MV-4-11 (cell line): Measurements from ENCODE around the gene RPS15.
"Not testable (repeated sequence)": the region's sequence is repeated elsewhere in the genome, so short reads cannot be mapped to it uniquely, and the experiment has no call there.

Source experiments
- DNase-seq: peaks from one replicate; lab custom pipeline; 2025; lab: John Stamatoyannopoulos, UW

The RPS15 gene

DNA sequence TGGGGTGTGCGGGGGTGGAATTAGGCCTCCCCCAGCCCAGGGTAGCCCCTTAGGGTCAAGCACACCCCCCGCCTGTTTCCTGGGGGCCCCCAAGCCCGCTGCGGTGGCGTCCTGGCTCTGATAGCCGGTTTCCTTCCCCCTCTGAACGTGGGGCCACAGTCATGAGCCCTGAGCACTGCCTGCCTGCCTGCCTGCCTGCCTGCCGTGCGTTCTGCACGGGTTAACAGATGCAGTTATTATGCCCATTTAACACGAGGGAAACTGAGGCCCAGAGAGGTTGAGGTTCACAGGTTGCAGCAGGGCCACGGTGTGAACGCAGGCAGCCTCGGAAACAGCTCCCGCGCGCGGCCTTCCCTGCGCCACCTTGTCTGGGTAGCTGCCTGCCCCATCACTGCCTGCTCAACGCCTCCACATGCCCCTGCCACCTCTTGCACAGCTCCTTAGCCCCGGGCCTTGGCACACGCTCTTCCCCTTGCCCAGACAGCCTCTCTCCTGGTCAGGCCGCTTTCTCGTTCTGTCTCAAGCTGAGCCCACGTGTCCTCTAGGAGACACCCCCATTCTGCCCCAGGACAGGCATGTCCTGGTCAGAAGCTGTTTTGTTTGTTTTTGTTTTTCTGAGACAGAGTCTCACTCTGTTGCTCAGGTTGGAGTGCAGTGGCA lies 35.7 kb upstream of the RPS15 start:
- DNase-seq = no peak

DNA sequence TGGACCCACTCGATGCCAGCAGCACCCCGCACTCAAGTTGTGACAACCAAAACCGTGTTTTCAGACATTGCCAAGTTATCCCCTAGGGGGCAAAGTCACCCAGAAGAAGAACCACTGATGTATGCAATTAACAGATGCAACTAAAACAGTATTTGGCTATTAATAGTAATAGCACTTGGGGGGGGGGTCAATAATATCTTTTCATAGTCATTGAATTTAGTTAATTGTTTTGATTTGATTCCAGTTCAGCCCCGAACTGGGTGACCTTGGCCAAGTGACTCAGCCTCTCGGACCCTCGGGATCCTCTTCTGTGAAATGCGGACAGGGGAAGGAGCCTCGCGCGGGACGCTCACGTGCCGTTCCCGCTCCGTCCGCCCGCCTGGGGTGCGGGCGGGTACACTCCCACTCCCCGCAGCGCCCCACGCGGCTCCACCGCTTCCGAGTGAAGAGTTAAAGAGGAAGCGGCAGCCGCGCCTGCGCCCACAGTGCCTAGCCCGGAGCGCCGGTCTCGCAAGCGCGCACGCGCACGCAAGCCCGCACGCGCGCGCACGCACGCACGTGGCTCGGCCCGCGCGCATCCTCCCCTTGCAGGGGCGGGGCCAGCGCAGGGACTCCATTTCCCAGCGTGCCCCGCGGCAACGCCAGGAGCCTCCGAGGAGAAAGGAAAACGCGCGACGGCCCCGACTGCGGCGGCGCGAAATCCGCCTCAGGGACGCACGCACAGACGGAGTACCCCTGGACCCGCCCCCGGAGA lies 31.2 kb upstream of the RPS15 start:
- peak; percentile 99 for DNase-seq

DNA sequence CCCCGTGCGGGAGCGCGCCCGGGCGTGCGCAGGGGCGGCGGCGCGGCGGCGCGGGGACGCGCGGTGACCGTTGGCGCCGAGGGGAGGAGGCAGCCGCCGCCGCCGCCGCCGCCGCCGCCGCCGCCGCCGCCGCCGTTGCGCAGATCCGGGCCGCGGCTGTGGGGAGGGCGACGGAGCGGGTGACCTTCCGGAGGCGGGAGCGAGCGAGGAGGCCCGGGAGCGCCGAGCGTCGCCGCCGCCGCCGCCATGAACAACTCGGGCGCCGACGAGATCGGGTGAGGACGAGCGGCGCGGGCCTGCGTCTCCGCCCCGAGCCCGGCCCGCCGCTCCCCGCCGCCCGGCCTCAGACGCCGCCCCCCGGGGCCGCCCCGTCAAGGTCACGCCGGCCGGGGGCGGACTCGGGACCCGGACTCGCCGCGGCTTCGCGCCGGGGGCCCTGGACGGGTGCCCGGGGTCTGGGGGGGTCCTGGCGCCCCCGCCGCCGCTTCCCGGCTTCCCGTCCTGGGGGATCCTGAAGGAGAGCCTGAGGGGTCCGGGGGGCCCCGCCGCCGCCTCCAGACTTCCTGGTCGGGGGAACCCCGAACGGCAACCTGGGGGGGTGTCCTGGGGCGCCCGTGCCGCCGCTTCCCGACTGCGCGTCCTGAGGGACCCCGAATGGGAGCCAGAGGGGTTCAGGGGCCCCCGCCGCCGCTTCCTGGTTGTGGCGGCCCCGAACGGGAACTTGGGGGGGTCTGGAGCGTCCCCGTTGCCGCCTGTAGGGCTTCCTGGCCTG lies 30.5 kb upstream of the RPS15 start, which contains the start of gene DAZAP1:
DAZAP1 (plus strand) TSS at position 59 of the 772 bp plus-strand sequence; CDS start at position 247, 188 bp downstream.
- DNase-seq = no peak

DNA sequence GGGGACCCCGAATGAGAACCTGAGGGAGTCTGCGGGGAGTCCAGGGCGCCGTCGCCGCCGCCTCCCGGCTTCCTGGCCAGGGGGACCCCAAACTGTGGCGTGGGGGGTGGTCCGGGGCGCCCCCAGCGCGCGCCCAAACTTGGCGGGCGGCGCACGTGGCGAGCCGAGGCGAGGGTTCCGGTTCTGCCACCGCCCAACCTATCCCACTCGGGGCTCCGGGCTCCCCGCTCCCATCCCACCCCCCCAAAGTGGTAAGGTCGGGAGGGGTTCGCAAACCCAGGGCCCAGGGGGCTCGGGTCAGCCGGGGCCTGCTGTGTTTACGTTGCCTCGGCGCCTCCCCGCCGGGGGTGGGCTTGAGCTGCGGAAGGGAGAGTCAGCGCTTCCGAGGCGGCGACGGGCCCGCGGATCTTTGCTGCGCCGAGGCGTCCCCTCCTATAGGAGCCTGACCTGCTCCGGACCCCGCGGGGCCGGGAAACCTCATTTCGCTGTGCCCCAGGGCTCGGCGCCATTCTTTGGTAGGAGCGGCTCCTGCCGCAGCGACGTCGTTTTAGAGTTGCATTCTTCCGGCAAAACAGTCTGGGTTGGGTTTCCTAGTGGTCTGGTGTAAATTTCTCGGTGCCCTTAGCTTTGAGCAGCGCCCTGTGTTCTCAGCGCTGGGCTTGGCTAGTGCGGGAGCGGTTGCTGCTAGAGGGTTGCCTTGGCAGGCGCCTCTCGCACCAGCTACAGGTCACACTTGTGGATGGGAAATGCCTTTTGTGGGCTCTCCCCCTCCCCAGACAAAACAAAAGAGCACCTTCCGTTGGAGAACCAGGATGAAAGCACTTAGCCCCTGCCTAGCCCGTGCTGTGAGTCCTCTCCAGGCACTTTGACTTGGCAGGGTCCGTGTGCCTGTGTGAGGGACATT lies 29.6 kb upstream of the RPS15 start:
- no peak for DNase-seq

DNA sequence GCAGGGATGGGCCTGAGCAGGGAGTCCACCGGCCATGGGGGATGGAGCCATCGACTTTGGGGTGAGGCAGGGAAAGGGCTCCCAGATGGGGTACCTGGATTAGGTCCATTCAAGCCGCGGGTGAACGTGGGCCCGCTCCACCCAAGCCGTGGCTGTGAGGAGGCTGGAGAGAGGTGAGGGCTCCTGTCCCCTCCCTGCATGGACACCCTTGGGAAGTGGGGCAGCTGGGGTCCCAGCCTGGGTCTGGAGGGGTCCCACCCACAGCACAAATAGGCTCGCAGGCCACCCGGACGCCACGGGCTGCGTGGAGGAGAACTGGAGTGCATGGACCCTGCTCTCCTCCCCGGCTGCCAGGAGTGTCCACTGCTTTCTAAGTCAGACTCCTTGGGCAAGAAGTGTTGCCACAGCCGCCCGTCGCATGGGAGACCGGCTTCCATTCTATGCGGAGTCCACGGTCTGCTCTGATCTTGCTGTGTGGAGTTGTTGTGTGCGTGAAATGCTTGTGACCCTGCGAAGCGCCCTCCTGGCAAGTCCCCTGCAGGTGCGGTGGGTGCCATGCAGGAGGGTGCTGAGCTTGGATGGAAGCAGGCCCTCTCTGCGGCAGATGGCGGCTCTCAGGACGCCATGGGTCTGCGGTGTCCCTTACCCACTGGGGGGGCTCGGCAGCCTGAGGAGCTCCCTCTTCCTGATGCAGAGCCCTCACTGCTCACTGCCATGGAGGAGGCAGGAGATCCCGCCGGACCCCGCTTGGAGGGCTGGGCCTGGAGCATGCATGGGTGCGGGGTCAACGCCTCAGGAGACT lies 28.8 kb upstream of the RPS15 start:
- no peak for DNase-seq

DNA sequence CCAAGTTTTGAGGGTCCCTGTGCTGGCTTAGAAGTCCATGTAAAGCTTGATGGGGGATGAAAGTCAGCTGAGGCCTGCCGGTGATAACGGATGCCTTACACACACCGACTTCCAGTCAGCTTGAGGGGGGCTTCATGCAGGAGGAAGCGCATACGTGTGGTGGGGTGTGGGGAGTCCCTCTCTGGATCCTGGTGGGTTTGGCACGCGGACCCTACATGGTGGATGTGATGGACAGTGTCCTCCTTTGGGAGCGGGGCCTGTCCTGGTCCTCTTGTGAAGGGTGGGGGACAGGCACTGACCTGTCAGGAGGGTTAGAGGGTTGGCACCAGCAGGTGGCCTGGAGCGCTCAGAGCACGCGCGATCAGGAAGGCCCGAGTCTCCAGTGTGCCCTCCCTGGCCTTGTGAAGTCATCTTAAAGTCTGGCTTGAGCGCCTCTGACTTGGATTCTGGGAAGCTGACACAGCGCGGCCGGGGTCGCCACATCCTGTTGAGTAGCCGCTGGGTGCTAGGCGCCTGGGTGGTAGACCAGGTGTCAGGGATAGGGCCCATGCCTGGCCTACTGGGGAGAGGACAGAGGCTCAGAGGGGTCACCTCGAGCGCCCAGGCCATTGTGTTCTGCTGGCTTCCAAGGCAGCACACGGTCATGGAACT lies 27.9 kb upstream of the RPS15 start:
- DNase-seq = peak; percentile 43

DNA sequence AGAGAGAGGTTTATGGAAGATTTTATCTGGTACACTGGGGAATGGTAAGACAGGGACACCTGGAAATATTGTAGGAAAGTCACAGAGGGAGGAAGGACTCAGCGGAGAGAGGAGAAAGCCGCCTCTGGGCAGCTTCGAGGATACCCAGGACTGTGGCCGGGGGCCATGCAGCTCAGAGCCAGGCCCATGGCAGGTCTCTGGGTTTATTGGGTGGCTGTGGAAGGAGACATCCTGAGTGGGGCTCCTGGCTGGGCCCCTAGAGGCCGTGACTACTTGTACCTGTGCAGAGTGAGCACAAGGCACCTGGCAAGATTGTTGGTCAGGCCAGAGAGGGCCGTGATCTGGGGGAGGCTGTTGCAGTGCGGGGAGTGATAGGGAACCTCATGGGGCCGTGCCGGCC lies 27.4 kb upstream of the RPS15 start:
- DNase-seq = no peak

DNA sequence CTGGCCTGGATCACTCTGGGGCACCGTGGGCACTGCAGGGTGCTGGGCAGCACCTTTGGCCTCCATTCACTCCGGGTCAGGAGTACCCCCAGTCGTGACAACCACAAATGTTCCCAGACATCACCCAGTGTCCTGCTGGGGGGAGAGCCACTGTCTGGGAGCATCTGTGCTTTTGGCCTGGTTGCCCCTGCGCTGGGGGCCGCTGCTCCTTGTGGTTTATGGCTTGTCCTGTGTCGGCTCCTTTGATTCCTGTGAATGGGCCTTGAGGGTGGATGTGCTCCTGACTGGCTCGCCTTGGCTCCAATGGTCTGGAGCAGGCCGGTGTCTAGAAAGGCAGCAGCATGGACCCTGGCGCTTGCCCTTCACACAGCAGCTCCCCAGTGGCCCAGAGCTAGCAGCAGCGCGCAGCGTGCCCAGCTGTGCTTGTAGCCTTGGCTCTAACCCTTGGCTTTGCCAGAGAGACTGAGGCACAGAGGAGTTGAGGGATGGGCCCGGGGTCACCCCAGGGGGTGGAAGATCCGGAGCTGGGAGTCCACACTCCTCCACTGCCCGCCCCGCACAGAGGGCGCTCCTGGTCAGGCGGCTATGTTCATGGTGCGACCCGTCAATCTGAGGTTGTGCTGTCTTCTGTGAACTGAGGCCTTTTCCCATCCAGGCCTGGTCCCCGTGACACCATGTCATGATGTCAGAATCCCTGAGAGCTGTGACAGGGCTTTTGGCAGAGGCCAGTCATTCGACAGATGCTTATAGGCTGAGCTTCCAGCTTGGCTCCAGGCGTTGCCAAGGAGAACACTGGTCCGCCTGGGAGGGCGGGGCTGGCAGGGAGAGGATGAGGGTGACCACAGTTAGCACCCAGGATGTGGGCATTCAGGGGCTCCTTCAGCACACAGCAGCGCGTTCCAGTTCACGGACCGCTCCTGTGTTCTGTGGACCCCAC lies 26.7 kb upstream of the RPS15 start:
- peak; percentile 36 for DNase-seq

DNA sequence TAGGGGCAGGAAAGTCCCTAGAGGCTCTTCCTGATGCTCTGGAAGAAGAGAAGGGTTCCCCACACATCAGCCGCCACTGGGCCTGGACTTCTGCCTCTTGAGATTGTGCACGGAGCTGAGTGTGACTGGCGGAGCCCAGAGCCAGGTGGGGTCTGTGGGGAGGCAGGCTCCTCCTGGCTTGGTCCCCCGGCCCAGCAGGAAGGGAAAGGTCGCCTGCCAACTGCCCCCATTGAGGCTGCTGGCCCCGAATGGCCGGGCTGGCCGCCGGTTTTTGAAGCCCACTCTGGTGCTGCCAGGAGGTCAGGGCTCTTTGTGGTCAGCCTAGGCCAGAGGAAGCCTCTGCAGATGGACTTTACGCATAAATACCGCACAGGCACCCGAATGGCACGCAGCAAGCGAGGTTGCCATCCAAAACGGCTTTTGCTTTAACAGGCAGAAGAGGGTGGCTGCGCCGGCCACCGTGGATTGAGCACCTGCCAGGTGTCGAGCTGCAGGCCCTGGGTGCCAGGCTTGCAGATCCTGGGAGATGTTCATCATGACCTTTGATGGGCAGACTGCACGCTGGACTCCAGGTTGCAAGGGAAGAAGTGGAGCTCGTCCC lies 25.8 kb upstream of the RPS15 start:
- no peak for DNase-seq

DNA sequence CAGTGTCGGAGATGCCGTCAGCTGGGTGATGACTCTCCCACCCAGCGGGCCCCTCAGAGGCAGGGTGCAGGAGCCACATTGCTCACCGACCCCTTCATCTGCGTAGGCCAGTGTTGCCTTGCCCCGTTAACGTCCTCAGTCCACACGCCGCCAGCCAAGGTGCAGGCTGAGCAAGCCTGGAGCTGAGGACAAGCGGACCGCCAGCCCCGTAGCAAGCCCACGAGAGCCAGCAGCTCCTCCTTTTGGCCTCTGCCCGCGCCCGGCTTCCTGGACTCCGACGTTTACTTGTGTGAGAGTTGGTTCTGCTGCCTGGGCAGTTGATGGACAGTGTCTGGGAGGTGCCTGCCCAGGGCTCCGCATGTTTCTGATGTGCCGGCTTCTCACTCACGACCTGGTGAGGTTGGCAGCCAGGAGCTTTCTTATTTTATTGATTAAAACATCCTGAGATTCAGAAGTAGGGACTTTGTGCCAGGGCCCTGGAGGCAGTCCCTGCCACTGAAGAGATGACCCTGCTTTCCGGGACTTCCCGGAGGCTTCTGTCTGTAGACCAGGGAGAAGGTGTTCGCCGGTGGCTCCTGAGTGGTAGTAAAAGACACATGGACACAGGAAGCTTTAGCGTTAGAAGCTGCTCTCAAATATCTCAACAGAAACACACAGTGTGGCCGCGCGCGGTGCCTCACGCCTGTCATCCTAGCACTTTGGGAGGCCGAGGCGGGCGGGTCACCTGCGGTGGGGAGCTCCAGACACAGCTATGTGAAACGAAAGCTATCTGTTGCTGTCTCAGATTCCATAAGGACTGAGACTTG lies 25.0 kb upstream of the RPS15 start:
- DNase-seq = no peak

DNA sequence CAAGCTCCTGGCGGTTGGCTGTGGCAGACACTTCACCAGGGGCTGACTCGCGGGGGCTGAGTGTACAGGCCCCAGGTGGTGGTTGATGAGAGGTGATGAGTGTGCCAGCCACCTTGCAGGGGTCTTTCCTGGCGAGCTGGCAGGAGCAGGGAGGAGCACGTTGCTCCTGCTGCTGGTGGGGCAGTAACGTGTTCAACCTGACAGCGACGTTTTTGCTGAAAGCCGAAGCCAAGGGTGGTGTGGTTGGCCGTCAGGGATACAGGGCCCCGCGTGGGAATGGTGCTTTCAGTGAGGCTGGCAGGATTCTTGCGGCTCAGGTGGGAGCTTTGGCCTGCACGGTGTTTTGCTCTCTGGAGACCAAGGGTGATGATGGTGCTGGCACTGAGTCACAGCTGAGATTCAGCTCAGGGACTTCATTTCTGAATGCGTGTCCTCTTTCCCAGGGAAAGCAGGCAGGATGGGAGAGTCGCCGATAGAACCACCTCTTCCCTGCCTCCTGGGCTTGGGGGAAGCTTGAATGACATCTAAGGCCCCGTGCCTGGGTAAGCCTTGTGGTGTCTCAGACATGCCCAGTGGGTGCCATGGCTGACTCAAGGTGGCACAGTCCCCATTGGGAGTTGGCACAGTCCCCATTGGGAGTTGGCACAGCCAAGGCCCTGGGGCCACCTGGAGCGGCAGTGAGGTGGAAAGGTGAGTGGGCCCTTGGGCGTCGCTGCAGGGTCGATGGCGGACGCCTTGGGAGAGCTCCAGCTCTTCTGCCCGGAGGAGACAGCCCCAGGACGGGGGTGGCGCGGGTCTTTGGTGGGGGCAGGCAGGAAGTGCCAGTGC lies 22.0 kb upstream of the RPS15 start:
- DNase-seq = no peak

DNA sequence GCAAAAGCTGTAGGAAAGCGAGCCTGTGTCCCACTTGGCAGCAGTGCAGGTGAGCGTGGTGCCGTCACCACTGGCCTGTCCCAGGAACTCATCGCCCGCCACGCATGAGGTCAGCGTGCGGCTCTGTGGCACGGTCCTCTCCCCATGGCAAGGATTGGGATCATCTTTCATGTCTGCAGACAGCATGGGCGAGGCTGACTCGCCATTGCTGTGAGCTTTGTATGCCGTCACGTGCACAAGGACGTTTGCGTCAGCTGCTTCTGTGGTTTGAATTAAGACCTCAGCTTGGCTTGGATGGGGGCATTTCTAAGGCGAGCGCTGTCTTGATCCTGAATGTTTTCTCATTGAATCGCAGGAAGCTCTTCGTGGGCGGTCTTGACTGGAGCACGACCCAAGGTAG lies 21.1 kb upstream of the RPS15 start:
- DNase-seq = peak; percentile 20

DNA sequence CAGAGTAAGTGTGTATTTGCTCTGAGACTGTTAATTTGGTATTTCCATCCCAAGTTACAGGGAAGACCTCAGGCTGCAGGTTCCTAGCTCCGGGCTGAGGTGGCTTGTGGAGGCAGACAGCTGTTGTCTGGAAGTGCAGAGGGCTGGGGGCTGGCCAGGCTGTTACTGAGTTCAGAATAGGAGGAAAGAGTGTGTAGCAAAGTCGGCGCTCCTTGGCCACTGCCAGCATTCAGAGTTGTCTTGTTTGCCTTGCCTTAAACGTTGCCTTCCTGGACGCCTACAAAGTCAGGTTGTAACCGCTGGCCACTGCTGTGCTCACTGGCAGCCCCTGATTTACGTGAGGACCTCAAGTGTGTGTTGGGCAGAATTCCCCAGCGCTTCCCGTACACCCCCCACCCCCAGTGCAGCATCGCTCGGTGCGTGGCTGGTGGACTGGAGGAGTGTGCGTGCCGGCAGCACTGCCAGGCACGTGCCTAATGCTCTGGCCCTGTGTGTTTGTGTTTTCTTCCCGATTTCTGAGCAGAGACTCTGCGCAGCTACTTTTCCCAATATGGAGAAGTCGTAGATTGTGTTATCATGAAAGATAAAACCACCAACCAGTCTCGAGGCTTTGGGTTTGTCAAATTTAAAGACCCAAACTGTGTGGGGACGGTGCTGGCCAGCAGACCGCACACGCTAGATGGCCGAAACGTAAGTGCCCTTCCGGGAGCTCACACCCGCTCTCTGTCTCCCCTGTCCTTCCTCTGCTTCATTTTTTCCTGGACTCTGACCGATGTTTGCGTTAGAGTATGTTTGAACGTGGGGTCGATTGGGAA lies 20.3 kb upstream of the RPS15 start:
- DNase-seq = no peak

DNA sequence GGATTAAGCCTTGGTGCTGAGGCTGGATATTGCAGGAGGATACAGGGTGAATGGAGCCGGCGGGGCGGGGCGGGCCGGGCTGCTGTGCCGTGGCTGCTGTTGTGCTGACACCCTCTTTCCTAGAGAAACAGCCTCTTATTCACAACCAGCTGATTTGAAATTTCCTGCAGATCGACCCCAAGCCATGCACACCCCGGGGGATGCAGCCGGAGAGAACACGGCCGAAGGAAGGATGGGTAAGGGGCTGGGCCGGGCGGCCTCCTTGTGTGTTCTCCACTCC lies 19.8 kb upstream of the RPS15 start:
- no peak for DNase-seq

DNA sequence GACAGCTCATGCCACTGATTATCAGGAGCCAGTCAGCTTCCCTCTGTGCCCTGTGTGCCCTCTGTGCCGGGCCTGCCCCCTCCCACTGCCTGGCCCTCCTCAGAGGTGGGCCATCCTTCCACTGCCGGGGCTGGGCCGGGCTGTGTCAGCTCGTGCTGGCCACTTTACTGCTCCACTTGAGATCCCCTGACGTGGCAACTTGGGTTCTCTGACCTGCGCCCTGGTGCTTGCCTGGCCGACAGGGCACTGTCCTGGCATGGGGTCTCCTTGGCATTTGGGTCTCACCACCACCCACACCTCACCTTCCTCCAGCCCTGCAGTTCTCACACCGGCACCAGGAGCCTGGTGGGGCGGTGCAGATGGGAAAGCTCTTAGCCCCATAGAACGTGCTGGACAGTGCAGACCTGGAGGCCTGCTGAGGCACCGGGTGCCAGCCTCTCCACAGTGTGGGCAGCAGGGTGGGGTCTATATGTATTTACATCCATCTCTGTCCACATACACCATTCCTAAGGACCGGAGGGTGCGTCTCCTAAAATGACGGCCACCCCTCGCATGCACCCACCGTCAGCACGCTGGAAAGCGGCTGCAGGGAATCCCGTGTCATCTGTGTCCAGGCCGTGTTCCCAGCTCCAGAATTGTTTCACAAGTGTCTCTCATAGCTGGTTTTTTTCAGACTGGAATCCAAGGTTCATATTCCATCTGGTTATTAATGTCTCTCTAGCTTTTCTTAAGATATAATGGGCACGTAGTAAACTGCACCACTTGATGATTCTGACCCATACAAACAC lies 19.1 kb upstream of the RPS15 start:
- DNase-seq = no peak

DNA sequence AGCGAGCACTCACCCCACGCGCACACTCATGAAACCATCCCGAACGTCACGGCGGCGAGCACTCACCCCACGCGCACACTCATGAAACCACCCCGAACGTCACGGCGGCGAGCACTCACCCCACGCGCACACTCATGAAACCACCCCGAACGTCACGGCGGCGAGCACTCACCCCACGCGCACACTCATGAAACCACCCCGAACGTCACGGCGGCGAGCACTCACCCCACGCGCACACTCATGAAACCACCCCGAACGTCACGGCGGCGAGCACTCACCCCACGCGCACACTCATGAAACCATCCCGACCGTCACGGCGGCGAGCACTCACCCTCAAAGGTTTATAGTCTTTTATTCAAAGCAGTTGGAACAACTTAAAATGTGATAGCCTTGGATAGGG lies 18.1 kb upstream of the RPS15 start:
- DNase-seq = not testable (repeated sequence)
